Spleen (tissue), 7 donors: Measurements from ENCODE around the gene PIP4K2C.

ENCODE experiments used
- CTCF ChIP-seq, 11 experiments: fragments of 200-600 bp in 7 of 11; fragments of 450-650 bp in 4 of 11; sonication (generic) in 4 of 11; IDR thresholded peaks in 8 of 11; conservative IDR thresholded peaks in 3 of 11; 1 replicate in 7 of 11; 2 replicates in 4 of 11; pipeline versions ENCODE4 v1.4.0 to v1.8.0; 2016 to 2021; ENCODE audit warnings: antibody characterized with exemption in 11 of 11, inconsistent platforms in 4 of 11, mild to moderate bottlenecking in 1 of 11
- POLR2A ChIP-seq, 3 donors: fragments of 450-650 bp; IDR thresholded peaks; one replicate each; pipeline ENCODE4 v1.5.1; 2017; ENCODE audit warnings: antibody characterized with exemption in 3 of 3, mild to moderate bottlenecking in 1 of 3
- POLR2AphosphoS5 ChIP-seq, 3 donors: sonication (generic); formaldehyde crosslinking; IDR thresholded peaks; one replicate each; pipeline ENCODE4 v1.5.1; 2017; ENCODE audit warnings: antibody characterized with exemption in 3 of 3
- donor health status: DM: no; HTN: no; CAD: no; lungs with moderate emphysema.
- donor health status: DM: no; HTN: no; CAD: no.
- donor health status: DM: no; HTN: no; CAD: no.

DNA sequence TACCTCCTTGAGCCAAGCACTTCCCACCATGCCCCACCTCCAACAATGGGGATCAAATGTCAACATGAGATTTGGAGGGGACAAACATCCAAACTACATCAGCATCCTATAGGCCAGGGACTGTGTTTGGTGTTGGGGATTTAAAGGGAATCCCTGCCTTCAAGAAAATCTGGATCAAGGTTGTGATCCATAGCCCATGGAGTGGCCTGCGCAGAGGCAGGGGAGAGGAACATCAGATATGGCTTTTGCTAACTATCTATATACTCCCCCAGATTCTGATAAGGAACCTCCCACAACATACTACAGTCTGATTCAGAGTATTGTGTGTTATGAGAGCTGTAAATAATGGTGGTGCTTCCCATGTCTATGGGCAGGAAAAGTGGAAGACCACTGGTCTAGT, 36.1 kb upstream of the PIP4K2C start:
- TF ChIP-seq CTCF (IDR thresholded peaks at IDR 0.05 in 8 of 11, conservative IDR thresholded peaks at IDR 0.05 in 3 of 11) (no peak), POLR2A (IDR thresholded peaks at IDR 0.05) (no peak), POLR2AphosphoS5 (IDR thresholded peaks at IDR 0.05) (no peak)
